ENCODE measurements around the gene MATN1. TPM values are rescaled to one million over a fixed set of nuclear protein-coding genes. Genes with fewer than 3 reads are reported as not detected.

Gene MATN1
- total and polyA plus RNA-seq, 4 donors = 0.19 TPM; not detected in 3

- Histone ChIP-seq H3K27me3 (ENCODE audit: control insufficient read depth in 4 of 4, insufficient read depth in 4 of 4, low read length in 3 of 4) (no peaks in the 10 kb centered on the region), H3K27ac (ENCODE audit: low read depth in 1 of 2, low read length in 2 of 2) (no peak overlapping the region), H3K36me3 (ENCODE audit: control insufficient read depth in 4 of 4, insufficient read depth in 3 of 4, low read depth in 1 of 4, low read length in 3 of 4) (no peaks in the 10 kb centered on the region), H3K4me1 (ENCODE audit: control insufficient read depth in 4 of 4, insufficient read depth in 4 of 4, low read length in 3 of 4) (peaks cover 0 to 4% (median 0%) of the 10 kb centered on the region in 4 donors), H3K9ac (ENCODE audit: low read depth in 1 of 2, low read length in 2 of 2) (no peak overlapping the region), H3K9me3 (ENCODE audit: control insufficient read depth in 4 of 4, low read length in 3 of 4) (no peaks in the 10 kb centered on the region), H3K4me3 (ENCODE audit: low read depth in 1 of 3, low read length in 3 of 3) (no peak overlapping the region)
- no peak for TF ChIP-seq FOXA1 (IDR thresholded peaks at IDR 0.05)
- TF ChIP-seq REST (IDR thresholded peaks at IDR 0.05) = no peak
- no peak for TF ChIP-seq ZBTB33 (IDR thresholded peaks at IDR 0.05)
- TF ChIP-seq FOXA2 (IDR thresholded peaks at IDR 0.05) = no peak
- TF ChIP-seq CTCF (IDR thresholded peaks at IDR 0.05; ENCODE audit: low read depth, low read length, missing input control) = peak; percentile 97
- no peak for TF ChIP-seq ATF3 (IDR thresholded peaks at IDR 0.05)
- no peak for TF ChIP-seq EGR1 (IDR thresholded peaks at IDR 0.05; ENCODE audit: low read depth in 2 of 2)
- TF ChIP-seq NR2F2 (IDR thresholded peaks at IDR 0.05) = no peak
- no peak for TF ChIP-seq JUND (IDR thresholded peaks at IDR 0.05)
- TF ChIP-seq GABPA (IDR thresholded peaks at IDR 0.05 in 1 of 2, conservative IDR thresholded peaks at IDR 0.05 in 1 of 2) = no peak
- TF ChIP-seq RAD21 (IDR thresholded peaks at IDR 0.05) = peak; percentile 98 to 99
- peak; percentile 71 for DNase-seq (ENCODE audit: low spot score)
- WGBS = 52% methylated on average over 16 of the region's 16 CpGs
Observed at GRCh38 chr1:30707412-30708360, 15.7 kb downstream of the MATN1 start.

GRCh38 chr1:30706528-30706927, 16.9 kb downstream of the MATN1 start:
- WGBS = 19% methylated on average over 9 of the region's 9 CpGs
- no peak for TF ChIP-seq NR2F2 (IDR thresholded peaks at IDR 0.05)
- no peak for TF ChIP-seq FOXA2 (IDR thresholded peaks at IDR 0.05)
- TF ChIP-seq JUND (IDR thresholded peaks at IDR 0.05) = no peak
- no peak for TF ChIP-seq SP1 (IDR thresholded peaks at IDR 0.05)
- no peak for TF ChIP-seq GABPA (IDR thresholded peaks at IDR 0.05 in 1 of 2, conservative IDR thresholded peaks at IDR 0.05 in 1 of 2)
- TF ChIP-seq MAX (IDR thresholded peaks at IDR 0.05) = no peak
- no peak for TF ChIP-seq YY1 (IDR thresholded peaks at IDR 0.05)
- Histone ChIP-seq H3K36me3 (ENCODE audit: control insufficient read depth in 4 of 4, insufficient read depth in 3 of 4, low read depth in 1 of 4, low read length in 3 of 4) (no peaks in the 10 kb centered on the region), H3K4me1 (ENCODE audit: control insufficient read depth in 4 of 4, insufficient read depth in 4 of 4, low read length in 3 of 4) (peaks cover 0 to 4% (median 0%) of the 10 kb centered on the region in 4 donors), H3K9ac (ENCODE audit: low read depth in 1 of 2, low read length in 2 of 2) (no peak overlapping the region), H3K27me3 (ENCODE audit: control insufficient read depth in 4 of 4, insufficient read depth in 4 of 4, low read length in 3 of 4) (no peaks in the 10 kb centered on the region), H3K4me3 (ENCODE audit: low read depth in 1 of 3, low read length in 3 of 3) (no peak overlapping the region), H3K9me3 (ENCODE audit: control insufficient read depth in 4 of 4, low read length in 3 of 4) (no peaks in the 10 kb centered on the region), H3K27ac (ENCODE audit: low read depth in 1 of 2, low read length in 2 of 2) (no peak overlapping the region)
- DNase-seq (ENCODE audit: low spot score) = no peak
